ENCODE results near the gene SRRM5. TPM values are rescaled to one million over a fixed set of nuclear protein-coding genes. Genes with fewer than 3 reads are reported as not detected.

Gene SRRM5
- total and polyA plus RNA-seq, 2 of the 13 experiments (the other 11 are each of a cell fraction or from before 2014, with no cell fraction given): 0.11 to 0.16 TPM

GRCh38 chr19:43618921-43619261 is 7.0 kb downstream of the SRRM5 start (continued):
- TF ChIP-seq AGO2 (optimal IDR thresholded peaks at IDR 0.05; ENCODE audit: low read depth, low read length) (no peak), SRF (IDR thresholded peaks at IDR 0.05; ENCODE audit: low read depth, low read length) (no peak), ZNF737 (CRISPR knock-in tag; IDR thresholded peaks at IDR 0.05; ENCODE audit: borderline replicate concordance) (peak; percentile 88; the same call in 1 of the 2 replicates), MLLT10 (CRISPR knock-in tag; IDR thresholded peaks at IDR 0.05) (no peak), SMAD1 (CRISPR knock-in tag; IDR thresholded peaks at IDR 0.05; ENCODE audit: borderline replicate concordance, low read depth) (no peak), ZNF432 (CRISPR knock-in tag; IDR thresholded peaks at IDR 0.05; ENCODE audit: borderline replicate concordance) (0 out of 2 replicates have a peak, but pooled peaks have one; percentile 72), GATAD2A (CRISPR knock-in tag; IDR thresholded peaks at IDR 0.05) (peak; percentile 20; the same call in 1 of the 2 replicates), ZNF562 (CRISPR knock-in tag; IDR thresholded peaks at IDR 0.05; ENCODE audit: borderline replicate concordance) (no peak), ZNF33B (CRISPR knock-in tag; IDR thresholded peaks at IDR 0.05) (0 out of 2 replicates have a peak, but pooled peaks have one; percentile 1), PHF20 (CRISPR knock-in tag; IDR thresholded peaks at IDR 0.05) (peak; percentile 73), ZNF501 (CRISPR knock-in tag; IDR thresholded peaks at IDR 0.05) (peak; percentile 89; the same call in 1 of the 2 replicates), ZNF335 (CRISPR knock-in tag; IDR thresholded peaks at IDR 0.05) (peak; percentile 62; the same call in 1 of the 2 replicates), RAD21 (CRISPR knock-in tag; IDR thresholded peaks at IDR 0.05) (no peak), MAFK (conservative IDR thresholded peaks at IDR 0.05 in 1 of 2, IDR thresholded peaks at IDR 0.05 in 1 of 2; ENCODE audit: low read length in 2 of 2) (no peak), THAP8 (CRISPR knock-in tag; IDR thresholded peaks at IDR 0.05; ENCODE audit: borderline replicate concordance) (no peak), FUBP1 (CRISPR knock-in tag; IDR thresholded peaks at IDR 0.05; ENCODE audit: borderline replicate concordance) (no peak), NFE2L1 (CRISPR knock-in tag; IDR thresholded peaks at IDR 0.05; ENCODE audit: borderline replicate concordance) (no peak), GATAD1 (CRISPR knock-in tag; IDR thresholded peaks at IDR 0.05) (peak; percentile 85; the same call in 1 of the 2 replicates), ZMYM4 (CRISPR knock-in tag; IDR thresholded peaks at IDR 0.05) (peak; percentile 38; the same call in 1 of the 2 replicates), ELF1 (CRISPR knock-in tag; IDR thresholded peaks at IDR 0.05) (peak; percentile 14; the same call in 1 of the 2 replicates), ZNF572 (CRISPR knock-in tag; IDR thresholded peaks at IDR 0.05) (0 out of 2 replicates have a peak, but pooled peaks have one; percentile 77), ZBTB38 (CRISPR knock-in tag; IDR thresholded peaks at IDR 0.05) (peak; percentile 40; the same call in 1 of the 2 replicates), HBP1 (CRISPR knock-in tag; IDR thresholded peaks at IDR 0.05; ENCODE audit: low read depth) (no peak), CTCF (CRISPR knock-in tag; IDR thresholded peaks at IDR 0.05) (no peak)

Measured in HepG2 (cell line).